Body of pancreas (tissue), 4 donors: Measurements from ENCODE around the gene CUTA.

Experiments used
- CTCF ChIP-seq, 7 experiments: fragments of 450-650 bp in 4 of 7; fragments of 200-600 bp in 3 of 7; sonication (generic) in 3 of 7; IDR thresholded peaks; one replicate each; pipeline ENCODE4 v1.5.1; 2016 to 2019; ENCODE audit warnings: antibody characterized with exemption in 7 of 7
- POLR2A ChIP-seq, 3 donors: fragments of 450-650 bp; IDR thresholded peaks; one replicate each; pipeline ENCODE4 v1.6.1; 2016; ENCODE audit warnings: antibody characterized with exemption in 3 of 3, mild to moderate bottlenecking in 2 of 3

DNA sequence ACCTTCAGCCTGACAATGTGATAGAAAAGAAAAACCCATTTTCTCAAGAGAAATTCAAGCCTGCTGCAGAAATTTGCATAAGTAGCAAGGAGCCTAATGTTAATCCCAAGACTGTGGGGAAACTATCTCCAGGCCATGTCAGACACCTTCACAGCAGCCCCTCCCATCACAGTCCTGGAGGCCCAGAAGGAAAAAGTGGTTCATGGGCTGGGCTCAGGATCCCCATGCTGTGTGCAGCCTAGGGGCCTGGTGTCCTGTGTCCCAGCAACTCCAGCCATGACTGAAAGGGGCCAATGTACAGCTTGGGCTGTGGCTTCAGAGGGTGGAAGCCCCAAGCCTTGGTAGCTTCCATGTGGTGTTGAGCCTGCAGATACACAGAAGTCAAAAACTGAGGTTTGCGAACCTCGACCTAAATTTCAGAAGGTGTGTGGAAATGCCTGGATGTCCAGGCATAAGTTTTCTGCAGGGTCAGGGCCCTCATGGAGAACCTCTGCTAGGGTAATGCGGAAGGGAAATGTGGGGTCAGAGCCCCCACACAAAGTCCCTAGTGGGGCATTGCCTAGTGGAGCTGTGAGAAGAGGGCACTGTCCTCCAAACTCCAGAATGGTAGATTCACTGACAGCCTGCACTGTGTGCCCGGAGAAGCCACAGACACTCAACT, 48.3 kb upstream of the CUTA start:
- no peak for TF ChIP-seq CTCF (IDR thresholded peaks at IDR 0.05)
- no peak for TF ChIP-seq POLR2A (IDR thresholded peaks at IDR 0.05)
